ENCODE data around the gene ABCC4. TPM values are rescaled to one million over a fixed set of nuclear protein-coding genes. Genes with fewer than 3 reads are reported as not detected.

Gene ABCC4
- total RNA-seq, 4 donors from 2014 or later = 5.7 to 23.3 (median 6.9) TPM

DNA sequence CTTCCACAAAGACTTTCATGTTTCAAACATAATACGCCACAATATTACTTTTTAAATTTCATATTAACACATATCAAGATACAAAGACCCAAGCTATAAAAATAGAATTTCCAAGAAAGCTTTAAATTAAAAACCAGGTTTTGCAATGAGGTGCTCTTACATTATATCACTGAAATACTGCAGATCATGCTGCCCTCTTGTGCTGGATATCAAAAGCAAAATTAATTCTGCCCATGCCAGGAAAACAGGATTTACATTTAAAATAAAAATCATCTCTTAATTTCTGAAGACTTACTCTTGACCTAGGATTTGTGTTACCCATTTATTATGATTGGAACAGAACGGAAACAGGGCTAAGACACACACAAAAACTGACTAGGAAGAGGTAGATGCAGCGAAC is 145.0 kb downstream of the ABCC4 start:
- TF ChIP-seq, protein P1, sequence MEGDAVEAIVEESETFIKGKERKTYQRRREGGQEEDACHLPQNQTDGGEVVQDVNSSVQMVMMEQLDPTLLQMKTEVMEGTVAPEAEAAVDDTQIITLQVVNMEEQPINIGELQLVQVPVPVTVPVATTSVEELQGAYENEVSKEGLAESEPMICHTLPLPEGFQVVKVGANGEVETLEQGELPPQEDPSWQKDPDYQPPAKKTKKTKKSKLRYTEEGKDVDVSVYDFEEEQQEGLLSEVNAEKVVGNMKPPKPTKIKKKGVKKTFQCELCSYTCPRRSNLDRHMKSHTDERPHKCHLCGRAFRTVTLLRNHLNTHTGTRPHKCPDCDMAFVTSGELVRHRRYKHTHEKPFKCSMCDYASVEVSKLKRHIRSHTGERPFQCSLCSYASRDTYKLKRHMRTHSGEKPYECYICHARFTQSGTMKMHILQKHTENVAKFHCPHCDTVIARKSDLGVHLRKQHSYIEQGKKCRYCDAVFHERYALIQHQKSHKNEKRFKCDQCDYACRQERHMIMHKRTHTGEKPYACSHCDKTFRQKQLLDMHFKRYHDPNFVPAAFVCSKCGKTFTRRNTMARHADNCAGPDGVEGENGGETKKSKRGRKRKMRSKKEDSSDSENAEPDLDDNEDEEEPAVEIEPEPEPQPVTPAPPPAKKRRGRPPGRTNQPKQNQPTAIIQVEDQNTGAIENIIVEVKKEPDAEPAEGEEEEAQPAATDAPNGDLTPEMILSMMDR (IDR thresholded peaks at IDR 0.05) = no peak
- ATAC-seq (ENCODE audit: low FRiP score) (no peak), DNase-seq (ENCODE audit: low spot score) (no peak)

DNA sequence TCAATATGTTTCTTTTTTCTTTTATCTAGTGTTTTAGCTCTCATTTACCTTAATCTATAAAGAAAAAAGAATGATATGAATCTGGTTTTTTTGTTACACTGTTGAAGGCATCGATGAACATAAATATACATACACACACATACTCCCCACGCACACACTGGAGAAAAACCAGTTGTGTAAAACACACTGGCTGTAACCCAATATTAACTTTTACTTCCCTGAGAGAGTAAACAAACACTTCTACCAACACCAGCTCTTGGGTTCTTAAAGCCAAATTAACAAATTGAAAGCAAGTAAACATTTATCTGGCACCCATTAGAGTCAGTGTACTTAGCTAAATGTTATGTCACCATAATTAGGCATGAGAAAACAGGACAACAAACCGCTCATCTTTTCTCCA is 145.7 kb downstream of the ABCC4 start:
- DNase-seq (ENCODE audit: low spot score) (no peak), ATAC-seq (ENCODE audit: low FRiP score) (no peak)
- TF ChIP-seq, protein P1 (IDR thresholded peaks at IDR 0.05) = no peak

DNA sequence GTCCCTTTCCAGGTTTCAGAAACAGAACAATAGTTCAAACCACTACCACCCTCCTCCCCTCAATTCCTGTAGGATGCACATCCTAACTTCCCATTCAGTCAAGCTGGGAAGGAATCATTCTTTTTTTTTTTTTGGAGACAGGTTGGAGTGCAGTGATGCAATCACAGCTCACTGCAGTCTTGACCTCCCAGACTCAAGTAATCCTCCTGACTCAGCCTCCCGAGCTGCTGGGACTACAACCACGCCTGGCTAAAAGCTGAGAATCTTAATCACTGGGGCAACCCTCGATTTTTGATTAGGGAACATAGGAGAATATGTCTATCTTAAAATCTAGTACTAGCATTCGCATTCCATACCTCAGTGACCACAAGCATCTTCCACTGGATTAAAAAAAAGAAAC is 146.2 kb downstream of the ABCC4 start:
- TF ChIP-seq, protein P1 (IDR thresholded peaks at IDR 0.05) = no peak
- DNase-seq (ENCODE audit: low spot score) = no peak
- ATAC-seq (ENCODE audit: low FRiP score) = no peak

DNA sequence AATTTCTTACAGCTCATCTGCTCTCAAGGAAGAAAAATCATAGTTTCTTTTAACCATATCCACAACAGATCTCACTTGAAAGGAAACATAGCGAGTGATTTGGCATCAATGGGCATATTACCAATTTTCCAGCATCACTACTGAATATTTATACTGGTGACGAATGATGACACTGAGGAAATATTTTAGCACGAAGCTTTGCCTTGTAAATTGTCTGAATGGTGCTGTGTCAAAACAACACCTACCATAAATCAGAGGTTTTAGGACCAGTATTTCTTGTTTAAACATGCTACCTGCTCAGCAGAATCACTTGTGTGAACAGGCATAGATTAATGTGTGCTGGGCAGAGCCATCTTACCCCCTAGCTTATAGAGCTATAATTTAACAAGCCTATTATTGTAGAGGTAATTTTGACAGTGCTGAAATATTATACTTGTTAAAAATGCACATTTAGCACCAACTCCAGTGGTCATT is 146.8 kb downstream of the ABCC4 start:
- ATAC-seq (ENCODE audit: low FRiP score) (no peak), DNase-seq (ENCODE audit: low spot score) (no peak)
- TF ChIP-seq, protein P1 (IDR thresholded peaks at IDR 0.05) = no peak

DNA sequence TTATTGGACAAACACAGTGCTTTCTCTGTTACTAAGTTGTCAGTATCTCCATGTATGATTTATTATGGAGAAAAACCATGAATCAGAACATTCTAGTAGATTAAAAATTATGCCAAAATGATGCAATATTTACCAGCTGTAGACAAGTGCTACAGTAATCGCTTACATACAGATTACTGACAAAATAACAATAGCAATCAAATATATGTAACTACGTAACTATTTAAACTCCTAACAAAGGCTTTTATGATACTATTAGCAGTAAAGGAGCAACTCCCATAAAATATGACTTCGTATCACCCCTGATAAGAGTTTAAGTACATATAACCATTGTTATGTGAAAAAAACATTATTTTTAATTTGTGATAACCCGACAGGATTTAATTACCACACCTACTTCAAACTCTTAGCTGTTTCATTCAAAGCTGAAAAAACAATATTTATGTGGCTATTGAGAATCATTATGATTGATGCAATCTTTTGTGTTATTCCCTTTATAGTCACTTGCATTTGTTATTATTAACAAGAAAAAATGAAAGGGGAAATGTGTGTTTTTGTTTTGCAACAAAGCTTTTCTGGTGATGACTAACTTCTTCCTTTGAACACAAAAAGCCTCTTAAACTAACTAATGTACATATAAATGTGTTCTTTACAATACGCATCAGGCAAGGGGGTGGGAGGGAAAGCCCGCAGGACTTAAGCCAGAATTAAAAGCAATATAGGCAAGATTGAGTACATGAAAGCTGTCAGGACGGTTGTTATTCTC is 147.4 kb downstream of the ABCC4 start:
- no peak for ATAC-seq (ENCODE audit: low FRiP score)
- DNase-seq (ENCODE audit: low spot score) = no peak
- TF ChIP-seq, protein P1 (IDR thresholded peaks at IDR 0.05) = no peak

DNA sequence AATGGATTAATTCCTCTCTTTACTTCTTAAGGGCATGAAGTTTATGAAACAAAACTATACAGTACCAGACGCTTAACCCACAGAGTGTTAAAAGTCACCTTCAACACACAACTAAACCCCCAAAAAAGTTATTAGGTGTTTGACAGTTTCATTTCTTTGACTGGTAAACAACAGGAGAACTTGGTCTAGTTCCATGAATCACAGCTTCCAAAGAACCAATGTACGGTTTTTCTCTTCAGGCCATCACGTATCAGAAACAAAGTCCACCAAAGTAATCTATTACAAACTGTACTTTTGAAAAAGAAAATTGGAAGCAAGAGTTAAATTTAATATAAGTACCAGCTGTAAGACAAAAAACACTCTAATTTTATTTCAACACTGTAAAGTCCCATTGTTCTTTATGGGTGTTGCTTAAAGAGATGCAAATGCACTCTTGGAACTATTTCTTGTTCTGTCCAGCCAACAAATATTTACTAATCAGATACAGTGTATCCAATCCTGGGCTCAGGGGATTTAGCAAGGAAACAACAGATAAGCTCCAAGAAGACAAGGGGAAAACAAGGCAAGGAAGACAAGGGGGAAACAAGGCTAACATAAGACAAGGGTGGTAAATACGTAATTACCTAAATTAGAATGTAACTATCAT is 149.2 kb downstream of the ABCC4 start:
- ATAC-seq (ENCODE audit: low FRiP score) = no peak
- no peak for DNase-seq (ENCODE audit: low spot score)
- TF ChIP-seq, protein P1 (IDR thresholded peaks at IDR 0.05) = no peak

DNA sequence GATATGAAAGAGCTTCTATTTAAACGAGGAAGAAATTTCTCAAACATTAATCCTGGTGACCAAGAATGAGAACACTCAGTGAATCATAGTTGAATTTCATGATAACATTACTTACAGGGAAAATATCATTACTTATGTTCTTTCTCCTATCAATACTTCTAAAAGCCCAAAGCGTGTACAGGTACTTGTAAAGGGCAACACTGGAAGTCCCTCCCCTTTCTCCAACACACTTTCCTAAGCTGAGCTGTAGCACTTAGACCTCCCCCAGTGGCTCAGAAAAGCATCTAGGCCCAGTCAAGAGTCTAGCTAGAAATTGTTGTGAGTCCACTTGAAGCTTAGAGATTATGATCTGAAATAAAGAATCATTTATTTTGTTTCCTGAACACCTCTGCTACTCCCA is 150.7 kb downstream of the ABCC4 start:
- no peak for DNase-seq (ENCODE audit: low spot score)
- TF ChIP-seq, protein P1 (IDR thresholded peaks at IDR 0.05) = no peak
- no peak for ATAC-seq (ENCODE audit: low FRiP score)
